ENCODE results near the gene ME3. TPM values are rescaled to one million over a fixed set of nuclear protein-coding genes. Genes with fewer than 3 reads are reported as not detected.

ME3 gene
- polyA plus RNA-seq, 3 donors from 2014 or later: 1.3 to 3.7 TPM; not detected in 1

- Mint-ChIP-seq H3K4me3 (no peak overlapping the region), H3K36me3 (peaks cover 0 to 22% (median 19%) of the 10 kb centered on the region in 3 donors), H3K4me1 (peaks cover 3 to 21% of the 10 kb centered on the region in 2 donors), H3K9me3 (no peaks in the 10 kb centered on the region), H3K27ac (no peak overlapping the region), H3K27me3 (ENCODE audit: low read depth in 3 of 3) (peaks cover 2 to 6% (median 3%) of the 10 kb centered on the region in 3 donors)
- no peak for DNase-seq
These were observed 194.8 kb downstream of the ME3 start for GRCh38 chr11:86477495-86478155.

GRCh38 chr11:86476109-86476861 is 196.1 kb downstream of the ME3 start:
- no peak overlapping the region for H3K4me3 Mint-ChIP-seq
- no peak for DNase-seq
- H3K4me1 Mint-ChIP-seq: peaks cover 3 to 34% of the 10 kb centered on the region in 2 donors
- H3K36me3 Mint-ChIP-seq: peaks cover 0 to 30% (median 14%) of the 10 kb centered on the region in 3 donors
- peaks cover 0 to 1% (median 0%) of the 10 kb centered on the region in 6 donors for H3K9me3 Mint-ChIP-seq
- peaks cover 3 to 6% (median 5%) of the 10 kb centered on the region in 3 donors for H3K27me3 Mint-ChIP-seq (ENCODE audit: low read depth in 3 of 3)
- H3K27ac Mint-ChIP-seq: no peak overlapping the region

- H3K27ac Mint-ChIP-seq: no peak overlapping the region
- peaks cover 0 to 31% (median 14%) of the 10 kb centered on the region in 3 donors for H3K36me3 Mint-ChIP-seq
- DNase-seq: no peak
- H3K4me1 Mint-ChIP-seq: peaks cover 3 to 35% of the 10 kb centered on the region in 2 donors
- H3K9me3 Mint-ChIP-seq: peaks cover 0 to 1% (median 0%) of the 10 kb centered on the region in 6 donors
- H3K27me3 Mint-ChIP-seq (ENCODE audit: low read depth in 3 of 3): peaks cover 4 to 6% (median 5%) of the 10 kb centered on the region in 3 donors
- no peak overlapping the region for H3K4me3 Mint-ChIP-seq
These were observed 197.4 kb downstream of the ME3 start for GRCh38 chr11:86475027-86475426.

- DNase-seq: no peak
- Mint-ChIP-seq H3K4me1 (peaks cover 3 to 35% of the 10 kb centered on the region in 2 donors), H3K27ac (no peak overlapping the region), H3K4me3 (no peak overlapping the region), H3K36me3 (peaks cover 0 to 27% (median 10%) of the 10 kb centered on the region in 3 donors), H3K27me3 (ENCODE audit: low read depth in 3 of 3) (peaks cover 4 to 6% (median 5%) of the 10 kb centered on the region in 3 donors), H3K9me3 (peaks cover 0 to 1% (median 0%) of the 10 kb centered on the region in 6 donors)
These were observed 198.2 kb downstream of the ME3 start for GRCh38 chr11:86473991-86474833.

- Mint-ChIP-seq H3K9me3 (peaks cover 0 to 1% (median 0%) of the 10 kb centered on the region in 6 donors), H3K27ac (no peak overlapping the region), H3K36me3 (peaks cover 0 to 27% (median 8%) of the 10 kb centered on the region in 3 donors), H3K27me3 (ENCODE audit: low read depth in 3 of 3) (peaks cover 4 to 5% (median 5%) of the 10 kb centered on the region in 3 donors), H3K4me1 (peaks cover 3 to 29% of the 10 kb centered on the region in 2 donors), H3K4me3 (no peak overlapping the region)
- no peak for DNase-seq
These were observed 202.7 kb downstream of the ME3 start for GRCh38 chr11:86469491-86470388.

- peaks cover 2 to 5% (median 4%) of the 10 kb centered on the region in 3 donors for H3K27me3 Mint-ChIP-seq (ENCODE audit: low read depth in 3 of 3)
- H3K4me3 Mint-ChIP-seq: no peak overlapping the region
- H3K4me1 Mint-ChIP-seq: peaks cover 1 to 24% of the 10 kb centered on the region in 2 donors
- peaks cover 0 to 1% (median 0%) of the 10 kb centered on the region in 6 donors for H3K9me3 Mint-ChIP-seq
- H3K27ac Mint-ChIP-seq: no peak overlapping the region
- peaks cover 0 to 23% (median 3%) of the 10 kb centered on the region in 3 donors for H3K36me3 Mint-ChIP-seq
- no peak for DNase-seq
These were observed 204.2 kb downstream of the ME3 start for GRCh38 chr11:86468169-86468568.

GRCh38 chr11:86464509-86465221 is 207.8 kb downstream of the ME3 start:
- peaks cover 0 to 17% (median 3%) of the 10 kb centered on the region in 3 donors for H3K36me3 Mint-ChIP-seq
- no peaks in the 10 kb centered on the region for H3K9me3 Mint-ChIP-seq
- peaks cover 4 to 6% (median 5%) of the 10 kb centered on the region in 3 donors for H3K27me3 Mint-ChIP-seq (ENCODE audit: low read depth in 3 of 3)
- peak overlapping the region in 1 of 6 donors; percentile 14 for H3K27ac Mint-ChIP-seq
- H3K4me1 Mint-ChIP-seq: peaks cover 0 to 5% of the 10 kb centered on the region in 2 donors
- no peak for DNase-seq
- no peak overlapping the region for H3K4me3 Mint-ChIP-seq

GRCh38 chr11:86463955-86464354 is 208.5 kb downstream of the ME3 start:
- Mint-ChIP-seq H3K4me1 (peaks cover 0 to 5% of the 10 kb centered on the region in 2 donors), H3K4me3 (no peak overlapping the region), H3K36me3 (peaks cover 0 to 17% (median 4%) of the 10 kb centered on the region in 3 donors), H3K9me3 (no peaks in the 10 kb centered on the region), H3K27ac (peak overlapping the region in 1 of 6 donors; percentile 14), H3K27me3 (ENCODE audit: low read depth in 3 of 3) (peaks cover 3 to 6% (median 5%) of the 10 kb centered on the region in 3 donors)
- no peak for DNase-seq

- H3K9me3 Mint-ChIP-seq: no peaks in the 10 kb centered on the region
- peaks cover 0 to 5% of the 10 kb centered on the region in 2 donors for H3K4me1 Mint-ChIP-seq
- no peak overlapping the region for H3K4me3 Mint-ChIP-seq
These were observed 209.3 kb downstream of the ME3 start for GRCh38 chr11:86463120-86463519.

GRCh38 chr11:86461892-86462291 is 210.5 kb downstream of the ME3 start:
- Mint-ChIP-seq H3K4me1 (peaks cover 0 to 10% of the 10 kb centered on the region in 2 donors), H3K27ac (peak overlapping the region in 1 of 6 donors; percentile 42), H3K27me3 (ENCODE audit: low read depth in 3 of 3) (peaks cover 2 to 9% (median 4%) of the 10 kb centered on the region in 3 donors), H3K36me3 (peaks cover 0 to 19% (median 6%) of the 10 kb centered on the region in 3 donors), H3K9me3 (no peaks in the 10 kb centered on the region), H3K4me3 (no peak overlapping the region)
- DNase-seq: no peak

More at GRCh38 chr11:86463120-86463519, 209.3 kb downstream of the ME3 start:
- no peak overlapping the region for H3K27ac Mint-ChIP-seq
- peaks cover 2 to 9% (median 4%) of the 10 kb centered on the region in 3 donors for H3K27me3 Mint-ChIP-seq (ENCODE audit: low read depth in 3 of 3)
- H3K36me3 Mint-ChIP-seq: peaks cover 0 to 21% (median 6%) of the 10 kb centered on the region in 3 donors
- no peak for DNase-seq

GRCh38 chr11:86460461-86461385 is 211.7 kb downstream of the ME3 start:
- peaks cover 7 to 22% of the 10 kb centered on the region in 2 donors for H3K4me1 Mint-ChIP-seq

More at GRCh38 chr11:86460461-86461385, 211.7 kb downstream of the ME3 start:
- DNase-seq: no peak
- Mint-ChIP-seq H3K27ac (peak overlapping the region in 2 of 6 donors; percentile 21 to 85), H3K36me3 (peaks cover 0 to 23% (median 6%) of the 10 kb centered on the region in 3 donors), H3K9me3 (no peaks in the 10 kb centered on the region), H3K27me3 (ENCODE audit: low read depth in 3 of 3) (peaks cover 2 to 13% (median 6%) of the 10 kb centered on the region in 3 donors), H3K4me3 (no peak overlapping the region)
